ENCODE measurements around the gene DLGAP4.

The DLGAP4 gene

GRCh38 chr20:36411861-36412454, 105.8 kb downstream of the DLGAP4 start:
- no peak for DNase-seq

- DNase-seq = no peak
Observed at GRCh38 chr20:36415475-36416002, 109.4 kb downstream of the DLGAP4 start.

GRCh38 chr20:36418711-36419110, 112.6 kb downstream of the DLGAP4 start:
- DNase-seq = no peak

GRCh38 chr20:36421641-36422040, 115.5 kb downstream of the DLGAP4 start:
- DNase-seq = no peak

- no peak for DNase-seq
Observed at GRCh38 chr20:36424314-36424713, 118.2 kb downstream of the DLGAP4 start.

- no peak for DNase-seq
Observed at GRCh38 chr20:36425166-36425565, 119.0 kb downstream of the DLGAP4 start.

- DNase-seq = no peak
Observed at GRCh38 chr20:36431604-36432003, 125.5 kb downstream of the DLGAP4 start.

GRCh38 chr20:36432096-36432495, 126.0 kb downstream of the DLGAP4 start:
- DNase-seq = no peak

- DNase-seq = no peak
Observed at GRCh38 chr20:36434383-36434782, 128.2 kb downstream of the DLGAP4 start.

GRCh38 chr20:36435124-36435523, 129.0 kb downstream of the DLGAP4 start:
- DNase-seq = no peak

- DNase-seq = peak in 4 of 14 donors; percentile 3 to 16 (median 8)
Observed at GRCh38 chr20:36435592-36436541, 129.7 kb downstream of the DLGAP4 start.

GRCh38 chr20:36439040-36439730, 133.0 kb downstream of the DLGAP4 start:
- DNase-seq = peak in 7 of 14 donors; percentile 10 to 52 (median 15)

- no peak for DNase-seq
Observed at GRCh38 chr20:36439731-36440072, 133.6 kb downstream of the DLGAP4 start.

GRCh38 chr20:36440370-36441026, 134.4 kb downstream of the DLGAP4 start:
- no peak for DNase-seq

GRCh38 chr20:36441027-36441414, 134.9 kb downstream of the DLGAP4 start:
- DNase-seq = no peak

GRCh38 chr20:36441416-36441815, 135.3 kb downstream of the DLGAP4 start:
- no peak for DNase-seq

GRCh38 chr20:36445847-36446246, 139.7 kb downstream of the DLGAP4 start:
- DNase-seq = no peak

GRCh38 chr20:36446557-36446956, 140.4 kb downstream of the DLGAP4 start:
- no peak for DNase-seq

GRCh38 chr20:36447101-36447500, 141.0 kb downstream of the DLGAP4 start:
- DNase-seq = no peak

- no peak for DNase-seq
Observed at GRCh38 chr20:36449663-36450062, 143.5 kb downstream of the DLGAP4 start.

GRCh38 chr20:36454332-36454697, 148.2 kb downstream of the DLGAP4 start:
- DNase-seq = no peak

GRCh38 chr20:36454698-36455427, 148.7 kb downstream of the DLGAP4 start:
- peak in 3 of 14 donors; percentile 9 to 91 (median 38) for DNase-seq

Data from C1 segment of cervical spinal cord (tissue), 14 donors.